ENCODE measurements around the gene NPAS2.

NPAS2 gene

GRCh38 chr2:101041413-101041812 lies 221.5 kb downstream of the NPAS2 start:
- Histone ChIP-seq H3K36me3 (ENCODE audit: control insufficient read depth in 5 of 5, insufficient read depth in 5 of 5, low read length in 5 of 5) (peaks cover 0 to 33% (median 23%) of the 10 kb centered on the region in 5 donors), H3K27ac (ENCODE audit: low read depth, low read length) (no peak overlapping the region), H3K27me3 (ENCODE audit: control insufficient read depth in 5 of 5, insufficient read depth in 4 of 5, low read length in 5 of 5) (no peaks in the 10 kb centered on the region), H3K4me3 (ENCODE audit: low read depth in 1 of 5, low read length in 5 of 5) (no peak overlapping the region), H3K9ac (ENCODE audit: low read length in 5 of 5) (no peak overlapping the region), H3K9me3 (ENCODE audit: control insufficient read depth in 5 of 5, low read length in 5 of 5) (no peaks in the 10 kb centered on the region), H3K4me1 (ENCODE audit: control insufficient read depth in 5 of 5, insufficient read depth in 5 of 5, low read length in 5 of 5) (no peaks in the 10 kb centered on the region)

GRCh38 chr2:101045330-101045729 lies 225.4 kb downstream of the NPAS2 start:
- peaks cover 0 to 8% (median 2%) of the 10 kb centered on the region in 5 donors for H3K36me3 ChIP-seq (ENCODE audit: control insufficient read depth in 5 of 5, insufficient read depth in 5 of 5, low read length in 5 of 5)

More at GRCh38 chr2:101045330-101045729, 225.4 kb downstream of the NPAS2 start:
- H3K4me3 ChIP-seq (ENCODE audit: low read depth in 1 of 5, low read length in 5 of 5): no peak overlapping the region
- no peaks in the 10 kb centered on the region for H3K9me3 ChIP-seq (ENCODE audit: control insufficient read depth in 5 of 5, low read length in 5 of 5)
- H3K4me1 ChIP-seq (ENCODE audit: control insufficient read depth in 5 of 5, insufficient read depth in 5 of 5, low read length in 5 of 5): peaks cover 0 to 12% (median 8%) of the 10 kb centered on the region in 5 donors
- no peak overlapping the region for H3K27ac ChIP-seq (ENCODE audit: low read depth, low read length)
- H3K27me3 ChIP-seq (ENCODE audit: control insufficient read depth in 5 of 5, insufficient read depth in 4 of 5, low read length in 5 of 5): no peaks in the 10 kb centered on the region
- no peak overlapping the region for H3K9ac ChIP-seq (ENCODE audit: low read length in 5 of 5)

Measured in subcutaneous abdominal adipose tissue (tissue), 5 donors.